Measurements from ENCODE around the gene EFEMP1. TPM values are rescaled to one million over a fixed set of nuclear protein-coding genes. Genes with fewer than 3 reads are reported as not detected.

EFEMP1 gene
- total and polyA plus RNA-seq, 8 donors: 101 to 346 (median 151) TPM

- H3K4me3 ChIP-seq: no peak overlapping the region
- H3K36me3 ChIP-seq: no peaks in the 10 kb centered on the region
- no peak for ATAC-seq
- H3K4me1 ChIP-seq: no peaks in the 10 kb centered on the region
- H3K27ac ChIP-seq: no peak overlapping the region
- DNase-seq: no peak
- H3K27me3 ChIP-seq: no peaks in the 10 kb centered on the region
- no peak for TF ChIP-seq CTCF (IDR thresholded peaks at IDR 0.05)
- H3K9me3 ChIP-seq: no peaks in the 10 kb centered on the region
- intact Hi-C loops (cut with DNase I): no loop called here
Measured at GRCh38 chr2:55899881-55900280, 23.7 kb downstream of the EFEMP1 start.

DNA sequence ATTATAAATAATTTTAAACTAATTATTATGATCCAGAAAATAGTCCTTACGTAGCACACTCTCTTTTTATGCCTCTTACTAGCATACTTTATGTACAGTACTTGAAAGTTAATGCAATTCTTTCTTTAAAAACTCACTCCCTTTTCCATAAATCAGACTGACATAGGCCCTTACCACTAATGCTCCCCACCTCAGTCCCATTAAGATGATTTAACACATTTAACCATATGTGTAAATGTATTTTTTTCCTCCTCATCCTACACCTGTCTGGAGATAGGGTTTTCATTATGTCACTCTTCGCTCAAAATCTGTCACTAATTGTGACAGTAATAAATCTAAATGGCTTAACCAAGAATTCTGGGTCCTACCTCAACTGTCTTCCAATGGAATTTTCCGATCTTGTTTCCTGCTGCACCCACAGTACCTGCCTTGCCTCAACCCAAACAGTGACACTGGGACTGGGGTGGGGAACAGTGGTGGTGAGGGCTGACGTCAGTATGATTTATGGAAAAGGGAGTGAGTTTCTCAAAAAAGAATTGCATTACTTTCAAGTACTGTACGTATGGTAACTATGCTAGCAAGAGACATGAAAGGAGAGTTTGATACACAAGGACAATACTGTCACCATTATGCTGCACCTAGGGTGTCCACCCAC is 25.1 kb downstream of the EFEMP1 start:
- TF ChIP-seq CTCF (IDR thresholded peaks at IDR 0.05): no peak
- H3K9me3 ChIP-seq: no peaks in the 10 kb centered on the region
- no peaks in the 10 kb centered on the region for H3K27me3 ChIP-seq
- no peaks in the 10 kb centered on the region for H3K36me3 ChIP-seq
- intact Hi-C loops (cut with DNase I): no loop called here
- no peak overlapping the region for H3K4me3 ChIP-seq
- DNase-seq: no peak
- no peaks in the 10 kb centered on the region for H3K4me1 ChIP-seq
- ATAC-seq: no peak
- no peak overlapping the region for H3K27ac ChIP-seq

DNA sequence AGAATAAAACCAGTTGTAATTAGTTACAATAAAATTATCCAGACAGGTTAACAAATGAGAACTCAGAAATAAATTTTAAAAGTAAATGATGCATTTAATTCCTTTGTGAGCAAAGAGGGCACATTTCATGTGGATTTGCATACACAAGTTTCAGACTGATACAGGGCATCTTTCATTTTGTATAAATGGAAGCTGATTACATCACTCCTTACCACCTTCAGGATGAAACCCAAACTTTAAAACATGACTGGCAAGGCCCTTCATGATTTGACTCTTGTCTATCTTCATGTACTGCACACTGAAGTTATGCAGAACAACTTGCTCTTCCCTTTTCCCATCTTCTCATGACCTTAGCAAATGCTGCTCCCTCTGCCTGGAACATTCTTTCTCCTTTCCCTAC is 26.9 kb downstream of the EFEMP1 start:
- no peaks in the 10 kb centered on the region for H3K9me3 ChIP-seq
- H3K4me1 ChIP-seq: peaks cover 2 to 6% of the 10 kb centered on the region in 2 donors
- H3K36me3 ChIP-seq: no peaks in the 10 kb centered on the region
- no peak overlapping the region for H3K4me3 ChIP-seq
- H3K27me3 ChIP-seq: no peaks in the 10 kb centered on the region
- TF ChIP-seq CTCF (IDR thresholded peaks at IDR 0.05): no peak
- no peak for DNase-seq
- intact Hi-C loops (cut with DNase I): no loop called here
- ATAC-seq: no peak
- H3K27ac ChIP-seq: no peak overlapping the region

DNA sequence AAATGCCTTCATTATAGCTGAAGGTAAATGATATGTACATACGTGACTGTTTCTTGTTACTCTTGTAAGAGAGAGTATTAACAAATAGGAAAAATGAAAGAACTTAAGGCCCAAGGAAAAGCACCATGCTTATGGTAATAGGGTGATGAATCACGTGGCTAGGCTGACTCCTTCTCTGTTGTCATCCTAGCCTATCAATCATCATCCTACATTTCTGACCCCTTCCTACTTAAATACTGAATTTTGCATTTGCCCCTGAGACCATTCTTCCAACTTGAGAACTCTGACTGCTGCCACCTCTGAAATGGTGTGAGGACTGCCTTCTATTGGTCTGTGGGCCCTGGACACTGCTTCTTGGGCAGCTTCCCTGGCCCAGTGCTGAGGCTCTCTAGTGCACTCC is 28.9 kb downstream of the EFEMP1 start:
- TF ChIP-seq CTCF (IDR thresholded peaks at IDR 0.05): no peak
- Histone ChIP-seq H3K27me3 (no peaks in the 10 kb centered on the region), H3K4me3 (no peak overlapping the region), H3K4me1 (peaks cover 4 to 6% of the 10 kb centered on the region in 2 donors), H3K9me3 (no peaks in the 10 kb centered on the region), H3K27ac (no peak overlapping the region), H3K36me3 (no peaks in the 10 kb centered on the region)
- intact Hi-C loops (cut with DNase I): no loop called here
- ATAC-seq: no peak
- DNase-seq: no peak

DNA sequence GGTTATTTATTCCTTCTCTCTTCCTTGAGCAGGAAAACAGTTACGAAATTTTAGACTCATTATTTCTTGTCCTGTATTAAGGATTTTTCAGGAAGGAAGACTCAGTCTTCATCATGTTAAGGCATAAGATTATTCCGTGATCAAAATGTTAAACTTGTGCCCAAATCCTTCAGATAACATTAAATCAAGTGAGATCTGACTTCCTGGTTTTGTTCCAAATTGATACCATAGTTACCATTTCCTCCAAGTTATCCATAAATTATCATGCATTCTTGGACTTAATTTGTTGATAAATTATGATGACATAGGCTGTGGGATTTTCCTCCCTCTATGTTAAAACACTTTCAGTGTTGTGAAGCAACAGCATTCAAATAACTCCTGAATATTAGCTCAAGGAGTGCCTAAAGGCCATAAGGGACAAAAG is 31.9 kb downstream of the EFEMP1 start:
- Histone ChIP-seq H3K27ac (peak overlapping the region in 1 of 2 donors; percentile 39), H3K4me3 (no peak overlapping the region), H3K27me3 (no peaks in the 10 kb centered on the region), H3K36me3 (no peaks in the 10 kb centered on the region), H3K9me3 (no peaks in the 10 kb centered on the region), H3K4me1 (peaks cover 11% of the 10 kb centered on the region in 2 donors)
- TF ChIP-seq CTCF (IDR thresholded peaks at IDR 0.05): no peak
- ATAC-seq: peak; percentile 29
- intact Hi-C loops (cut with DNase I): no loop called here
- no peak for DNase-seq

Measured in left lung (tissue), 10 donors.